ENCODE data around the gene C1orf232.

Gene C1orf232

GRCh38 chr1:26166719-26167281, 2.0 kb downstream of the C1orf232 start:
- in situ Hi-C loops (cut with HindIII; ENCODE audit: low pct_ligation_motif_present, low sequenced_read_pairs): no loop called here
- H3K36me3 ChIP-seq (replicated peaks): no peaks in the 10 kb centered on the region
- no peak for DNase-seq
- H3K4me3 ChIP-seq (ENCODE audit: low read depth, low read length): no peak overlapping the region
- H3K27me3 ChIP-seq (replicated peaks): no peaks in the 10 kb centered on the region
- no peak overlapping the region for H3K27ac ChIP-seq
- TF ChIP-seq CTCF (IDR thresholded peaks at IDR 0.05; ENCODE audit: low read depth, low read length, missing control alignments): no peak

GRCh38 chr1:26164861-26165842, 3.6 kb downstream of the C1orf232 start:
- DNase-seq: no peak
- no peak overlapping the region for H3K27ac ChIP-seq
- TF ChIP-seq CTCF (IDR thresholded peaks at IDR 0.05; ENCODE audit: low read depth, low read length, missing control alignments): no peak
- no peak overlapping the region for H3K4me3 ChIP-seq (ENCODE audit: low read depth, low read length)
- in situ Hi-C loops (cut with HindIII; ENCODE audit: low pct_ligation_motif_present, low sequenced_read_pairs): no loop called here
- no peaks in the 10 kb centered on the region for H3K36me3 ChIP-seq (replicated peaks)
- no peaks in the 10 kb centered on the region for H3K27me3 ChIP-seq (replicated peaks)

- H3K27ac ChIP-seq: no peak overlapping the region
- TF ChIP-seq CTCF (IDR thresholded peaks at IDR 0.05; ENCODE audit: low read depth, low read length, missing control alignments): peak; percentile 37
- no peaks in the 10 kb centered on the region for H3K36me3 ChIP-seq (replicated peaks)
- DNase-seq: no peak
- in situ Hi-C loops (cut with HindIII; ENCODE audit: low pct_ligation_motif_present, low sequenced_read_pairs): no loop called here
- H3K27me3 ChIP-seq (replicated peaks): no peaks in the 10 kb centered on the region
- peak overlapping the region; percentile 38 for H3K4me3 ChIP-seq (ENCODE audit: low read depth, low read length)
Observed at GRCh38 chr1:26164036-26164860, 4.5 kb downstream of the C1orf232 start.

- Histone ChIP-seq H3K27ac (no peak overlapping the region), H3K36me3 (replicated peaks) (no peaks in the 10 kb centered on the region), H3K27me3 (replicated peaks) (no peaks in the 10 kb centered on the region), H3K4me3 (ENCODE audit: low read depth, low read length) (no peak overlapping the region)
- in situ Hi-C loops (cut with HindIII; ENCODE audit: low pct_ligation_motif_present, low sequenced_read_pairs): no loop called here
- no peak for TF ChIP-seq CTCF (IDR thresholded peaks at IDR 0.05; ENCODE audit: low read depth, low read length, missing control alignments)
- no peak for DNase-seq
Observed at GRCh38 chr1:26163684-26164035, 5.1 kb downstream of the C1orf232 start.

GRCh38 chr1:26162220-26162709, 6.5 kb downstream of the C1orf232 start:
- Histone ChIP-seq H3K27ac (no peak overlapping the region), H3K27me3 (replicated peaks) (no peaks in the 10 kb centered on the region), H3K4me3 (ENCODE audit: low read depth, low read length) (peak overlapping the region; percentile 41), H3K36me3 (replicated peaks) (no peaks in the 10 kb centered on the region)
- DNase-seq: no peak
- in situ Hi-C loops (cut with HindIII; ENCODE audit: low pct_ligation_motif_present, low sequenced_read_pairs): no loop called here
- TF ChIP-seq CTCF (IDR thresholded peaks at IDR 0.05; ENCODE audit: low read depth, low read length, missing control alignments): no peak
